Left colon (tissue), 2 donors: ENCODE results near the gene BIK. TPM values are rescaled to one million over a fixed set of nuclear protein-coding genes. Genes with fewer than 3 reads are reported as not detected.

Experiments used
- ATAC-seq: fragments of 200-7000 bp; cut with Tn5 transposase; one replicate; pipeline ENCODE4 v1.9.1; 2020; ENCODE audit warnings: mild to moderate bottlenecking, moderate library complexity
- DNase-seq, 2 donors: peaks; one replicate each; pipeline ENCODE4 v3.0.0-alpha.2; 2020
- intact Hi-C, 2 donors: fragments of 100-400 bp; cut with DNase I in 1 of 2; cut with micrococcal nuclease in 1 of 2; formaldehyde crosslinking; loops; one replicate each; pipeline versions ENCODE4 v1.11.2 to v1.14.0; 2022; cut with DNase I, micrococcal nuclease
- total RNA-seq, 2 donors: library from RNA; stranded (reverse); fragmentation: NEBNext Ultra II Directional; extraction: Animal tissue kit (Norgen Biotek cat#: 25700); gene quantifications; one replicate each; pipeline ENCODE4 v1.2.1, GENCODE V29; 2021
- donor health status: DM: no; HTN: no; CAD: no.
- donor health status: DM: yes; HTN: yes; CAD: no.

BIK gene
- total RNA-seq, 2 donors from 2014 or later = 22.6 to 23.0 TPM

- ATAC-seq (peak; percentile 88), DNase-seq (peak; percentile 87 to 91)
- intact Hi-C loops = no loop called here
Measured at GRCh38 chr22:43171607-43172006, 61.1 kb downstream of the BIK start.

GRCh38 chr22:43172191-43172590 is 61.6 kb downstream of the BIK start:
- no peak for ATAC-seq
- peak in 1 of 2 donors; percentile 14 for DNase-seq
- intact Hi-C loops = no loop called here

GRCh38 chr22:43173566-43173965 is 63.0 kb downstream of the BIK start:
- intact Hi-C loops = no loop called here
- ATAC-seq (no peak), DNase-seq (no peak)

GRCh38 chr22:43173976-43174720 is 63.6 kb downstream of the BIK start:
- intact Hi-C loops = no loop called here
- ATAC-seq (no peak), DNase-seq (no peak)

DNA sequence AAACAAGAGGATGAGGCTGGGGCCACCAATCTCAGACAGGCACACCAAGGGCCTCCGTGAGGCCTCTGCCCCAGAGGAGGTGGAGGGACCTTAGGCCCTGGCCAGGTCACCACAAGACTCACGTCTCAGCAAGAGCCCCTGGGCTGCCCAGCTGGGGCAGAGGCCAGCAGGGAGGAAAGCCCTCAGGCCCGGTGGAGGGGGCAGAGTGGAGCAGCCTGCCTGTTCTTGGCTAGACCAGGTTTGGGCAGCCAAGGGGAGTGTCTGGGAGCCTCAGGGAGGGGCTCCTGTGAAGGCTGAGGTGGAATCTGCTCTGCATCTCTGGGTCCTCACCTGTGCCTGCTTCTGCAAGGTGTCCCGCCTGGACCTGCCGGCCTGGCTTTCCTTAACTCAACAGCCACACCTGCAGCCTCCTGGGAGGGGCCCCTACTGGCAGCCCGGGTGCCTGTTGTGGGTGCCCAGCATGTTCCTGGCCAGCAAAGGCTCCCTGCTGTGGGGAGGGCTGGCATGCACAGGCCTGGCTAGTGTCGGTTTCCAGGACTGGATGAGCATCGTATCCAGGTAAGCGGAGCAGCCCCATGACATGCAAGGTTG is 64.5 kb downstream of the BIK start:
- DNase-seq = no peak
- ATAC-seq = no peak
- intact Hi-C loops = no loop called here

GRCh38 chr22:43176090-43176489 is 65.5 kb downstream of the BIK start:
- DNase-seq (no peak), ATAC-seq (no peak)
- intact Hi-C loops = no loop called here

- ATAC-seq (no peak), DNase-seq (no peak)
- intact Hi-C loops = no loop called here
Measured at GRCh38 chr22:43177479-43177878, 66.9 kb downstream of the BIK start.

Other genes with a start within 250 kb of the BIK start
- 100 to 1,000 TPM; 191 to 219 TPM for gene PACSIN2, start 95.6 kb upstream of the BIK start, total RNA-seq
- gene TTLL1, start 21.4 kb upstream of the BIK start, total RNA-seq = 1 to 10 TPM; 2.1 to 3.2 TPM
- 10 to 100 TPM; 15.2 to 19.7 TPM for gene MCAT, start 32.6 kb downstream of the BIK start, total RNA-seq
- 100 to 1,000 TPM; 250 to 259 TPM for gene TSPO, start 40.8 kb downstream of the BIK start, total RNA-seq
- 10 to 100 TPM; 79.5 to 91.6 TPM for gene TTLL12, start 76.4 kb downstream of the BIK start, total RNA-seq
- gene SCUBE1, start 232.6 kb downstream of the BIK start, total RNA-seq = 1 to 10 TPM; 3.8 to 5.8 TPM